H1 (cell line): ENCODE measurements around the gene APOL2. TPM values are rescaled to one million over a fixed set of nuclear protein-coding genes. Genes with fewer than 3 reads are reported as not detected.

ENCODE experiments used
- CTCF ChIA-PET: fragments of 300-600 bp; sonication (Branson Sonifier 250); formaldehyde crosslinking; loops from one replicate; lab custom pipeline; 2021; ENCODE audit not compliant: partially characterized antibody; lab: Charles Lee
- POLR2A ChIA-PET: fragments of 300-600 bp; sonication (Branson Sonifier 250); formaldehyde crosslinking; loops from one replicate; lab custom pipeline; 2021; ENCODE audit warnings: inconsistent platforms; ENCODE audit not compliant: partially characterized antibody; lab: Charles Lee
- DNase-seq, 2 experiments: peaks; one replicate each; pipeline versions ENCODE4 v3.0.0 to v3.0.0-alpha.2; 2010 to 2022; ENCODE audit warnings: low spot score in 2 of 2, low read depth in 1 of 2, mixed read lengths in 1 of 2
- FAIRE-seq: peaks from 2 replicates; lab custom pipeline; 2011; peaks lifted over from hg19 to GRCh38; lab: Jason Lieb, UNC
- H2AFZ ChIP-seq: 2 replicates; pipeline ENCODE4 v1.8.1; 2012; ENCODE audit warnings: low read length, inconsistent platforms
- H2AK5ac ChIP-seq: 2 replicates; pipeline ENCODE4 v1.6.1; 2013; ENCODE audit warnings: low read depth, low read length
- H2BK120ac ChIP-seq: replicated peaks from 2 replicates; pipeline ENCODE3; 2013; ENCODE audit warnings: low read depth, low read length, inconsistent platforms
- H2BK12ac ChIP-seq: 2 replicates; pipeline ENCODE4 v1.6.1; 2013; ENCODE audit warnings: low read depth, low read length
- H2BK15ac ChIP-seq: 2 replicates; pipeline ENCODE4 v1.6.1; 2013; ENCODE audit warnings: low read length
- H2BK20ac ChIP-seq: 2 replicates; pipeline ENCODE4 v1.6.1; 2013; ENCODE audit warnings: low read length
- H2BK5ac ChIP-seq: 2 replicates; pipeline ENCODE4 v1.6.1; 2013; ENCODE audit warnings: low read depth, low read length
- H3K14ac ChIP-seq: 2 replicates; pipeline ENCODE4 v1.6.1; 2013; ENCODE audit warnings: inconsistent platforms; ENCODE audit not compliant: insufficient read length
- H3K18ac ChIP-seq: 2 replicates; pipeline ENCODE4 v1.6.1; 2013; ENCODE audit warnings: low read length; ENCODE audit errors: extremely low read depth
- H3K23ac ChIP-seq: 2 replicates; pipeline ENCODE4 v1.6.1; 2013; ENCODE audit warnings: inconsistent platforms; ENCODE audit not compliant: insufficient read length
- H3K23me2 ChIP-seq: 2 replicates; pipeline ENCODE4 v1.6.1; 2013; ENCODE audit warnings: low read depth, low read length
- H3K27ac ChIP-seq: 2 replicates; pipeline ENCODE4 v1.6.1; 2011; ENCODE audit warnings: low read depth, low read length, inconsistent platforms
- H3K27me3 ChIP-seq, 4 experiments: replicated peaks in 1 of 4; 1 replicate in 1 of 4; 2 replicates in 3 of 4; pipeline versions ENCODE4 v1.6.1 to v1.8.1; 2011 to 2013; ENCODE audit warnings: low read length in 3 of 4, mild to moderate bottlenecking in 3 of 4, inconsistent platforms in 2 of 4, mixed read lengths in 2 of 4, moderate library complexity in 1 of 4; ENCODE audit not compliant: control insufficient read depth in 3 of 4, insufficient read depth in 3 of 4; ENCODE audit errors: extremely low read depth in 1 of 4
- H3K36me3 ChIP-seq, 4 experiments: 2 replicates each; pipeline versions ENCODE4 v1.6.1 to v1.8.1; 2011 to 2013; ENCODE audit warnings: mild to moderate bottlenecking in 4 of 4, low read length in 3 of 4, moderate library complexity in 2 of 4, control low read depth in 1 of 4, inconsistent platforms in 1 of 4; ENCODE audit not compliant: insufficient read depth in 4 of 4, control insufficient read depth in 2 of 4
- H3K4ac ChIP-seq: replicated peaks from 2 replicates; pipeline ENCODE3; 2013; ENCODE audit warnings: low read length, low read depth, mixed read lengths, inconsistent platforms; ENCODE audit not compliant: insufficient read length
- H3K4me1 ChIP-seq, 4 experiments: replicated peaks in 1 of 4; 1 replicate in 1 of 4; 2 replicates in 3 of 4; pipeline versions ENCODE4 v1.6.1 to v1.8.1; 2011 to 2013; ENCODE audit warnings: low read length in 3 of 4, inconsistent platforms in 2 of 4, mixed read lengths in 1 of 4; ENCODE audit not compliant: insufficient read depth in 4 of 4, control insufficient read depth in 3 of 4
- H3K4me2 ChIP-seq, 2 experiments: 2 replicates each; pipeline versions ENCODE4 v1.6.1 to v1.8.1; 2011 to 2013; ENCODE audit warnings: low read depth in 2 of 2, low read length in 2 of 2, control low read depth in 1 of 2, inconsistent platforms in 1 of 2, mild to moderate bottlenecking in 1 of 2; ENCODE audit not compliant: insufficient read depth in 1 of 2
- H3K4me3 ChIP-seq, 4 experiments: fragments of 200-600, 300-600 bp in 1 of 4; sonication (generic), shearing (Covaris generic), sonication (Bioruptor Twin) in 1 of 4; 2 replicates each; pipeline versions ENCODE4 v1.5.1 to v1.8.1; 2011 to 2016; ENCODE audit warnings: low read length in 4 of 4, low read depth in 3 of 4, control low read depth in 2 of 4, inconsistent platforms in 2 of 4, mild to moderate bottlenecking in 2 of 4, mixed read lengths in 1 of 4, moderate library complexity in 1 of 4; ENCODE audit not compliant: insufficient read depth in 2 of 4; ENCODE audit errors: extremely low read depth in 1 of 4
- H3K56ac ChIP-seq: replicated peaks from 2 replicates; pipeline ENCODE3; 2013; ENCODE audit warnings: low read depth, mild to moderate bottlenecking, mixed read lengths, low read length, inconsistent platforms; ENCODE audit not compliant: insufficient read length
- H3K79me1 ChIP-seq: 2 replicates; pipeline ENCODE4 v1.6.1; 2013; ENCODE audit warnings: low read depth, low read length, control low read depth
- H3K79me2 ChIP-seq, 2 experiments: 2 replicates each; pipeline versions ENCODE4 v1.6.1 to v1.8.1; 2012 to 2013; ENCODE audit warnings: low read length in 2 of 2, mild to moderate bottlenecking in 2 of 2, inconsistent platforms in 1 of 2; ENCODE audit not compliant: insufficient read depth in 2 of 2, control insufficient read depth in 1 of 2
- H3K9ac ChIP-seq, 4 experiments: replicated peaks in 1 of 4; 1 replicate in 1 of 4; 2 replicates in 3 of 4; pipeline versions ENCODE4 v1.6.1 to v1.8.1; 2011 to 2013; ENCODE audit warnings: low read depth in 3 of 4, low read length in 3 of 4, control low read depth in 2 of 4, mild to moderate bottlenecking in 2 of 4, moderate library complexity in 2 of 4, inconsistent platforms in 1 of 4; ENCODE audit errors: extremely low read depth in 1 of 4
- H3K9me3 ChIP-seq, 2 experiments: 2 replicates each; pipeline versions ENCODE4 v1.6.1 to v1.8.1; 2012 to 2013; ENCODE audit warnings: mild to moderate bottlenecking in 2 of 2, moderate library complexity in 2 of 2, control low read depth in 1 of 2, inconsistent platforms in 1 of 2, low read depth in 1 of 2, low read length in 1 of 2, mixed read lengths in 1 of 2; ENCODE audit not compliant: insufficient read depth in 2 of 2
- H4K20me1 ChIP-seq, 2 experiments: replicated peaks in 1 of 2; 2 replicates each; pipeline versions ENCODE3 to v1.8.1; 2011 to 2013; ENCODE audit warnings: inconsistent platforms in 2 of 2, low read length in 2 of 2, mild to moderate bottlenecking in 1 of 2; ENCODE audit not compliant: insufficient read depth in 2 of 2, control insufficient read depth in 1 of 2
- H4K5ac ChIP-seq: 2 replicates; pipeline ENCODE4 v1.6.1; 2013; ENCODE audit warnings: low read length, low read depth, mixed read lengths, inconsistent platforms; ENCODE audit not compliant: insufficient read length
- H4K8ac ChIP-seq: 2 replicates; pipeline ENCODE4 v1.8.0; 2013; ENCODE audit warnings: mild to moderate bottlenecking, moderate library complexity, low read length, inconsistent platforms; ENCODE audit not compliant: insufficient read depth; ENCODE audit errors: extremely low read depth
- H4K91ac ChIP-seq: replicated peaks from 2 replicates; pipeline ENCODE3; 2013; ENCODE audit warnings: low read length, mixed read lengths, inconsistent platforms; ENCODE audit not compliant: insufficient read length
- EP300 ChIP-seq, 2 experiments: IDR thresholded peaks; 1 replicate in 1 of 2; 2 replicates in 1 of 2; pipeline ENCODE4 v1.6.1; 2011 to 2012; ENCODE audit warnings: low read depth in 2 of 2, low read length in 2 of 2, mild to moderate bottlenecking in 2 of 2, borderline replicate concordance in 1 of 2, inconsistent platforms in 1 of 2, moderate library complexity in 1 of 2
- POLR2AphosphoS5 ChIP-seq: IDR thresholded peaks from 2 replicates; pipeline ENCODE4 v1.6.1; 2011; ENCODE audit warnings: low read depth, low read length
- WGBS, 2 experiments: shearing (Covaris generic) in 1 of 2; methylation state at CpG; one replicate each; pipeline versions ENCODE4 v1.1.6 to v1.1.7; 2013 to 2015; ENCODE audit warnings: low lambda C conversion rate in 2 of 2, mixed read lengths in 2 of 2, inconsistent platforms in 1 of 2, low coverage in 1 of 2, missing lambda C conversion rate in 1 of 2; ENCODE audit not compliant: insufficient replicate concordance in 2 of 2, insufficient coverage in 1 of 2, insufficient read length in 1 of 2; ENCODE audit errors: extremely low coverage in 1 of 2, missing lambda C conversion rate in 1 of 2; 5-methylcytosine and 5-hydroxymethylcytosine counted together
- polyA plus RNA-seq, 7 experiments: library from polyadenylated mRNA; depleted of rRNA in 3 of 7; stranded (reverse) in 5 of 7; unstranded in 2 of 7; fragments of >200 nt in 5 of 7; fragments of 200-250 nt in 2 of 7; gene quantifications; 1 replicate in 5 of 7; 2 replicates in 1 of 7; 4 replicates in 1 of 7; pipeline versions ENCODE4 v1.2.1 to v1.2.3, GENCODE V29; 2011 to 2013; ENCODE audit warnings: missing spikeins in 2 of 7, mixed read lengths in 2 of 7
- total RNA-seq: library from RNA; stranded (reverse); fragmentation: NEBNext Ultra II Directional; extraction: Animal tissue kit (Norgen Biotek cat#: 25700); gene quantifications from 2 replicates; pipeline ENCODE4 v1.2.1, GENCODE V29; 2021

APOL2 gene
- total and polyA plus RNA-seq, 2 of the 8 experiments (the other 6 are each of a cell fraction or from before 2014, with no cell fraction given): 8.1 to 11.0 TPM

DNA sequence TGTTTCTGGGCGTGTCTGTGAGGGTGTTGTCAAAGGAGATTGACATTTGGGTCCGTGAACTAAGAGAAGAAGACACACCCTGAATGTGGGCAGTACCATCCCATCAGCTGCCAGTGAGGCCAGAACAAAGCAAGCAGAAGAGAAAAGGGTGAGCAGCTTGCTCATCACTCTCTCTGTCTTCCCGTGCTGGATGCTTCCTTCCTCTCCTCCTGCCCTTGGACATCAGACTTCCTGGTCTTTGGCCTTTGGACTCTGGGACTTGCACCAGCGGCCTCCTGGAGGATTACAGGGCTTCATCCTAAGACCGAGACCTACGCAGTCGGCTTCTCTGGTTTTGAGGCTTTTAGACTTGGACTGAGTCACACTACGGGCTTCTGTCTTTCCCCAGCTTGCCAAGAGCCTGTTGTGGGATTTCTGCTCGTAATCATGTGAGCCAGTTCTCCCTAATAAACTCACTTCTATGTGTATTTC, 18.8 kb downstream of the APOL2 start:
- Histone ChIP-seq H3K23me2 (no peaks in the 10 kb centered on the region), H2BK15ac (no peak overlapping the region), H2BK12ac (no peak overlapping the region), H3K36me3 (no peaks in the 10 kb centered on the region), H3K14ac (no peak overlapping the region), H3K56ac (no peak overlapping the region), H3K79me2 (no peaks in the 10 kb centered on the region), H3K4ac (no peak overlapping the region), H3K4me3 (no peak overlapping the region; a peak in 1 of 8 replicates), H4K5ac (no peak overlapping the region), H3K27me3 (peaks cover 0 to 2% (median 0%) of the 10 kb centered on the region in 4 experiments; a peak in 1 of 7 replicates), H4K8ac (no peak overlapping the region), H2AK5ac (no peak overlapping the region), H3K27ac (no peak overlapping the region), H3K9ac (peak overlapping the region in 1 of 4 experiments; percentile 44; a peak in 1 of 7 replicates), H3K23ac (no peak overlapping the region), H3K9me3 (no peaks in the 10 kb centered on the region), H3K4me2 (peak overlapping the region; percentile 2 to 40; a peak in 2 of 4 replicates), H4K20me1 (no peaks in the 10 kb centered on the region), H3K79me1 (no peaks in the 10 kb centered on the region), H4K91ac (no peak overlapping the region), H2BK20ac (no peak overlapping the region), H2BK120ac (no peak overlapping the region), H2BK5ac (no peak overlapping the region), H3K4me1 (peaks cover 0 to 3% (median 0%) of the 10 kb centered on the region in 4 experiments; a peak in 1 of 7 replicates), H3K18ac (no peak overlapping the region), H2AFZ (peak overlapping the region; percentile 98)
- DNase-seq (no peak), FAIRE-seq (peak; percentile 92)
- WGBS, 2 experiments: 77% methylated on average over 9 of the region's 9 CpGs; no CpG with 5 or more reads in 1 of the 2 experiments
- ChIA-PET POLR2A (no interaction called here), CTCF (interaction anchor here (0.6 to 4.0 kb wide), 10 partner anchors 12 to 266 kb away, joined by 3 to 13 read pairs (median 4); partner anchors contain the start of genes APOL2 and APOL4)
- TF ChIP-seq POLR2AphosphoS5 (0 out of 2 replicates have a peak, but pooled peaks have one; percentile 38), EP300 (IDR thresholded peaks at IDR 0.05; ENCODE audit: borderline replicate concordance in 1 of 2, low read depth in 2 of 2, low read length in 2 of 2) (no peak)
